KMS-11 (cell line): ENCODE measurements around the gene BCO1.

ENCODE experiments used
- H2AFZ ChIP-seq: fragments of 200-600 bp; sonication (generic); 2 replicates; pipeline ENCODE4 v1.6.1; 2016; ENCODE audit warnings: antibody characterized with exemption, mixed run types, low read depth
- H3K27ac ChIP-seq: fragments of 200-600 bp; sonication (generic); 2 replicates; pipeline ENCODE4 v1.6.1; 2016; ENCODE audit warnings: mild to moderate bottlenecking, mixed run types
- H3K27me3 ChIP-seq: fragments of 200-600 bp; sonication (generic); 2 replicates; pipeline ENCODE4 v1.6.1; 2017; ENCODE audit warnings: mild to moderate bottlenecking, low read depth, mixed run types, moderate library complexity; ENCODE audit not compliant: insufficient read depth
- H3K36me3 ChIP-seq: fragments of 200-600 bp; sonication (generic); 2 replicates; pipeline ENCODE4 v1.6.1; 2017; ENCODE audit warnings: mild to moderate bottlenecking, mixed run types; ENCODE audit not compliant: insufficient read depth
- H3K4me1 ChIP-seq: fragments of 200-600 bp; sonication (generic); 2 replicates; pipeline ENCODE4 v1.6.1; 2016; ENCODE audit warnings: mild to moderate bottlenecking, low read depth, mixed run types; ENCODE audit not compliant: poor library complexity, severe bottlenecking
- H3K4me2 ChIP-seq: fragments of 200-600 bp; sonication (generic); 2 replicates; pipeline ENCODE4 v1.7.0; 2016; ENCODE audit warnings: mild to moderate bottlenecking, mixed run types
- H3K4me3 ChIP-seq: fragments of 200-600 bp; sonication (generic); IDR thresholded peaks from 2 replicates; pipeline ENCODE4 v1.6.1; 2017; ENCODE audit warnings: low read depth, low read length, mixed read lengths; ENCODE audit not compliant: insufficient read depth
- H3K79me2 ChIP-seq: fragments of 200-600 bp; sonication (generic); 2 replicates; pipeline ENCODE4 v1.6.1; 2016; ENCODE audit warnings: low read depth, mixed run types; ENCODE audit not compliant: insufficient read depth
- H3K9ac ChIP-seq: fragments of 200-600 bp; sonication (generic); 2 replicates; pipeline ENCODE4 v1.6.1; 2016; ENCODE audit warnings: mild to moderate bottlenecking, mixed run types
- H4K20me1 ChIP-seq: fragments of 200-600 bp; sonication (generic); 2 replicates; pipeline ENCODE4 v1.6.1; 2016; ENCODE audit warnings: mild to moderate bottlenecking, mixed run types; ENCODE audit not compliant: insufficient read depth
- CTCF ChIP-seq: fragments of 200-600 bp; sonication (generic); conservative IDR thresholded peaks from 2 replicates; pipeline ENCODE4 v1.6.1; 2017; ENCODE audit warnings: low read depth, mild to moderate bottlenecking, antibody characterized with exemption, low read length, moderate library complexity, mixed read lengths

The BCO1 gene

GRCh38 chr16:81210807-81211206 lies 27.7 kb upstream of the BCO1 start:
- no peaks in the 10 kb centered on the region for H3K27me3 ChIP-seq
- TF ChIP-seq CTCF: no peak
- no peak overlapping the region for H3K27ac ChIP-seq
- H3K4me3 ChIP-seq: no peak overlapping the region
- H3K79me2 ChIP-seq: no peaks in the 10 kb centered on the region
- no peak overlapping the region for H3K4me2 ChIP-seq
- no peak overlapping the region for H2AFZ ChIP-seq
- no peaks in the 10 kb centered on the region for H3K4me1 ChIP-seq
- no peaks in the 10 kb centered on the region for H3K36me3 ChIP-seq
- no peak overlapping the region for H3K9ac ChIP-seq
- H4K20me1 ChIP-seq: no peaks in the 10 kb centered on the region

DNA sequence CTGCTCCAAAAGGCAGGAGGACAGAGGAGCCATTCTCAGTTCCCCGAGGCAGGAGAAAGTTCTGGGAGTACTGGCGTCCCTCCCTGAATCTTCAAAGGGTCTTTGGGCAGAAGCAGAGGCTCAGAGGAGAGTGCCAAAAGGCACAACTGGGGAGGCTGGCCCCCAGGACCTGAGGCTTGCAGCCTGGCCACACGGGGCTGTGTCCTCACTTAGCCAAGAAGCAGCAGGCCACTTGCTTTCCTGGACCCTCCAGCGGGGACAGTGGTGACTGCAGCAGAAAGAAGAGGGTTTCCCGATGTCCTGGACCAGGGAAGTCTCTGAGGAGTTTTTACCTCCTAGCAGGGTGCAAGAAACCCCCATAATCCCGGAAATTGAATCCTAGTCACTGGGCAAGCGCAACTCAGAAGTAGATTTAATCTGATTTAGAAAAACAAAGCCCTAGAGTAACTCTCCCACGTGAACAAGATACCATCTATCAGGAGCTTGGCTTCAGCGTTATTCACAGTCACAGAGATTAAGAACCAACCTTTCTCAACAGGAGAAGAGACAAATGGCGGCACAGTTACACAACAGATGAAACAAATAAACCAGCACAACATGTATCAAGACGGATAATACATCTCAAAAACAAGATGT lies 25.5 kb upstream of the BCO1 start:
- no peak for TF ChIP-seq CTCF
- Histone ChIP-seq H2AFZ (no peak overlapping the region), H3K9ac (no peak overlapping the region)

DNA sequence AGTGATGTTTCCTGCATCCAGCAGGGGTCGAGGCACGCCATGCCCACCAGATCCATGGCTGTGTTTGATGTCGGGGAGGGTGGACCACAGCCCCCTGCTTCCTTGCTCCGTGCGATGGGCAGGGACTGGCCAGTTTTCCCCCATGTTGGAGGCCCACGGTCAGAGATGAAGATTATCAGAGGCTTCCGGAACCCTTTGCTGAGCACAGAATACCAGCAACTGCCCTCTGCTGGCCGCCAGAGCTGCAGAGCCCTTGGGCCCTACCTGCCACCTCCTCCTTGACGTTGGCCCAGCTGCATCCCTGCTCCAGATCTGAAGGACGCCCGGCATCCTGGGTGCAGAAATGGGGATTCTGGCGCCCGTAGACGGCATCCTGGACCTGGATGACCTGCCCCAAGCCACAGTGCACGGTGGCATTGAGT lies 23.7 kb upstream of the BCO1 start:
- H4K20me1 ChIP-seq: no peaks in the 10 kb centered on the region
- no peak overlapping the region for H3K4me2 ChIP-seq
- no peak for TF ChIP-seq CTCF
- H3K27ac ChIP-seq: no peak overlapping the region
- no peaks in the 10 kb centered on the region for H3K27me3 ChIP-seq
- H3K4me3 ChIP-seq: no peak overlapping the region
- no peaks in the 10 kb centered on the region for H3K36me3 ChIP-seq
- H3K79me2 ChIP-seq: no peaks in the 10 kb centered on the region
- no peaks in the 10 kb centered on the region for H3K4me1 ChIP-seq
- no peak overlapping the region for H2AFZ ChIP-seq
- no peak overlapping the region for H3K9ac ChIP-seq

More for the DNA sequence above, 25.5 kb upstream of the BCO1 start:
- no peak overlapping the region for H3K4me3 ChIP-seq
- H3K4me1 ChIP-seq: no peaks in the 10 kb centered on the region
- no peaks in the 10 kb centered on the region for H3K79me2 ChIP-seq
- no peak overlapping the region for H3K27ac ChIP-seq
- H3K4me2 ChIP-seq: no peak overlapping the region
- H3K36me3 ChIP-seq: no peaks in the 10 kb centered on the region
- H3K27me3 ChIP-seq: no peaks in the 10 kb centered on the region
- H4K20me1 ChIP-seq: no peaks in the 10 kb centered on the region

DNA sequence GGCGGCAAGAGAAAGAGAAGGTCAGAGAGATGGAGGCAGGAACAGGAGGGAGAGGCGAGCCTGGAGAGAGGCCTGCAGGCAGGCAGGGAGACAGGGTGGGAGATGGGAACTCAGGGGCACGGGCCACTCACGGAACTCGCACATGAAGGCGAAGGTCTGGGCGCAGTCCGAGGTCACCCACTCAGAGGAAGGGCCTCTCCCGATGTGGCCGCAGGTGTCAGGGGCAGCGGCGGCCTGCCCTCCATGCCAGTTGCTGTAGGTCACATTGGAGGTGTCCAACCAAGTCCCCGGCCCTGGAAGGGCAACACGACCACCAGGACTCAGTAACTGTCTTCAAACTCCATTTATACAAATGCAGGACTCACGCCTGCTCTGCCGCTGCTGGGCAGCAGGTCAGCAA lies 22.4 kb upstream of the BCO1 start:
- Histone ChIP-seq H3K27ac (no peak overlapping the region), H4K20me1 (no peaks in the 10 kb centered on the region), H3K9ac (no peak overlapping the region), H3K4me2 (no peak overlapping the region), H3K36me3 (no peaks in the 10 kb centered on the region), H3K79me2 (no peaks in the 10 kb centered on the region), H3K4me3 (no peak overlapping the region), H2AFZ (no peak overlapping the region), H3K27me3 (no peaks in the 10 kb centered on the region), H3K4me1 (no peaks in the 10 kb centered on the region)
- no peak for TF ChIP-seq CTCF
